Brain microvascular endothelial cell (primary cell): ENCODE data around the gene NSFL1C.

ENCODE experiments used
- DNase-seq: peaks from one replicate; pipeline ENCODE4 v3.0.0-alpha.2; 2020
- H3K27ac ChIP-seq: fragments of 250-450 bp; sonication (Bioruptor Pico); 2 replicates; pipeline ENCODE4 v1.5.1; 2020; ENCODE audit warnings: mild to moderate bottlenecking, moderate library complexity
- H3K27me3 ChIP-seq: fragments of 250-450 bp; sonication (Bioruptor Pico); replicated peaks from 2 replicates; pipeline ENCODE4 v1.5.1; 2020; ENCODE audit warnings: mild to moderate bottlenecking
- H3K36me3 ChIP-seq: fragments of 250-450 bp; sonication (Bioruptor Pico); replicated peaks from 2 replicates; pipeline ENCODE4 v1.5.1; 2020; ENCODE audit warnings: mild to moderate bottlenecking
- H3K4me3 ChIP-seq: 2 replicates; pipeline ENCODE4 v1.5.1; 2011; ENCODE audit warnings: low read depth, mild to moderate bottlenecking, control low read depth, low read length, moderate library complexity
- in situ Hi-C: cut with HindIII; loops from 2 replicates; pipeline ENCODE4 v1.10.0; 2017; ENCODE audit warnings: low sequenced_read_pairs, low pct_ligation_motif_present
- TF ChIP-seq, protein P1 (sequence below): IDR thresholded peaks from 2 replicates; pipeline ENCODE4 v1.5.1; 2011; ENCODE audit warnings: low read depth, mild to moderate bottlenecking, moderate library complexity, low read length, control low read depth, inconsistent platforms; ENCODE audit errors: missing control alignments

NSFL1C gene

DNA sequence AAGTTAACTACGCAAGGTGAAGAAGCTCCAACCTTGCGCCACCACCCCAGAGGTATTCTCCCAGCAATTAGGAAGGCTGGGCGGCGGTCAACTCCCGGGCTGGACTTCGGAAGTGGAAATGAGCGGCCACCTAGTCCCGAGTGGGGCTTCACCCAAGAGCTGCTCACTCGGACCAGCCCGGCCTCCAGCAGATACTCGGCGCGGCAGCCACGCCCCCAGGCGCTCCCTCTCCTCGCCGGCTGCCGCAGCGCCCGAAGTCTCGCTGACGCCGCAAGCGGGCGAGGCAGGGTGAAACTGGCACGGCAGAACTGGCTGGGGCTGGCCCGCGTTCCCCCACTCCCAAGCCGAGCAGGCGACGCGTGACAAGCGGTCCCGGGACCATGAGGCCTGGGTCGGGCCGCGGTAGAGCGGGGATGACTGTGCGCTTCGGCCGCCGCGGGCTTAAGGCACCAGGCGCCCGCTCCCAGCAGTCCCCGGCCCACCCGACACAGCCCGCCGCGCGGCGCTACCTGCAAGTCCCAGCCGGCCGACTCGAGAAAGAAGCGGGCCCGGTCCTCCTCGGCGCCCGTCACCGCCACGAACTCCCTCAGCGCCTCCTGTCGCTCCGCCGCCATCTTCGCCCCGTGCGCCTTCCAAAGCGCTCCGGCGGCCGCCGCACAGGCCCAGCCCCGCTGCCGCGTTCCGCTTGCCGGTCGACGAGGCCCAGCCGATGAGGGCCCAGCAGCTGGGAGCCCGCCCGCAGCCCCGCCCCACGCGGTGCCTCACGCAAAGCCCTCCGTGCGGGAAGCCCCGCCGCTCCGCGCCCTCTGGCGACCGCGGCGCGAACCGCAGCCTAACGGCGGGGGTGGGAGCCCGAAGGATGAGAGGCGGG, at the start of gene NSFL1C:
TSS of gene NSFL1C (minus strand) at position 639 of the 871 bp plus-strand sequence. CDS start at position 614, 25 bp downstream.
- in situ Hi-C loops, result no loop called here
- peak within 1 kb of the TSS; percentile 87 for H3K27ac ChIP-seq
- peak; percentile 88 for DNase-seq
- H3K36me3 ChIP-seq, result no peaks in the 10 kb centered on the region
- H3K27me3 ChIP-seq, result no peaks in the 10 kb centered on the region
- TF ChIP-seq, protein P1, sequence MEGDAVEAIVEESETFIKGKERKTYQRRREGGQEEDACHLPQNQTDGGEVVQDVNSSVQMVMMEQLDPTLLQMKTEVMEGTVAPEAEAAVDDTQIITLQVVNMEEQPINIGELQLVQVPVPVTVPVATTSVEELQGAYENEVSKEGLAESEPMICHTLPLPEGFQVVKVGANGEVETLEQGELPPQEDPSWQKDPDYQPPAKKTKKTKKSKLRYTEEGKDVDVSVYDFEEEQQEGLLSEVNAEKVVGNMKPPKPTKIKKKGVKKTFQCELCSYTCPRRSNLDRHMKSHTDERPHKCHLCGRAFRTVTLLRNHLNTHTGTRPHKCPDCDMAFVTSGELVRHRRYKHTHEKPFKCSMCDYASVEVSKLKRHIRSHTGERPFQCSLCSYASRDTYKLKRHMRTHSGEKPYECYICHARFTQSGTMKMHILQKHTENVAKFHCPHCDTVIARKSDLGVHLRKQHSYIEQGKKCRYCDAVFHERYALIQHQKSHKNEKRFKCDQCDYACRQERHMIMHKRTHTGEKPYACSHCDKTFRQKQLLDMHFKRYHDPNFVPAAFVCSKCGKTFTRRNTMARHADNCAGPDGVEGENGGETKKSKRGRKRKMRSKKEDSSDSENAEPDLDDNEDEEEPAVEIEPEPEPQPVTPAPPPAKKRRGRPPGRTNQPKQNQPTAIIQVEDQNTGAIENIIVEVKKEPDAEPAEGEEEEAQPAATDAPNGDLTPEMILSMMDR, result peak; percentile 76
- peak within 1 kb of the TSS; percentile 90 for H3K4me3 ChIP-seq

DNA sequence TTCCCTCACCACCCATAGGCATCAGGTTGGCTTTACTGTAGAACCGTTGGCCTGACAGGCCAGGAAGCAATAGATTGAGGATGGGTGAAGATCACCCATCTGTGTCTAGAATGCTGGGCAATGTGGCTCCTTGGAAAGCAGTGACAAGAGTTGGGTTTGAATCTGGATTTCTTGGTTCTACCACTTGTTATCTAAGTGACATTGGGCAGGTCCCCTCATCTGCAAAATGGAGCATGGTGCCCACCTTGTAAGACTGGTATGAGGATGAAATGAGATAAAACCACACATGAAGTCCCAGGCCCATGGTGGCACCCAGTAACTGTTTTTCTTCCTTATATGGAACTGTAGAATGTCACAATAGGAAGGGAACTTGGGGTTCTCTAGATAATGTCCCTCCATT, 47.2 kb upstream of the NSFL1C start:
- Histone ChIP-seq H3K27ac (no peak overlapping the region), H3K27me3 (peaks cover 4% of the 10 kb centered on the region), H3K4me3 (no peak overlapping the region), H3K36me3 (no peaks in the 10 kb centered on the region)
- DNase-seq, result no peak
- in situ Hi-C loops, result no loop called here
- TF ChIP-seq, protein P1, result no peak

DNA sequence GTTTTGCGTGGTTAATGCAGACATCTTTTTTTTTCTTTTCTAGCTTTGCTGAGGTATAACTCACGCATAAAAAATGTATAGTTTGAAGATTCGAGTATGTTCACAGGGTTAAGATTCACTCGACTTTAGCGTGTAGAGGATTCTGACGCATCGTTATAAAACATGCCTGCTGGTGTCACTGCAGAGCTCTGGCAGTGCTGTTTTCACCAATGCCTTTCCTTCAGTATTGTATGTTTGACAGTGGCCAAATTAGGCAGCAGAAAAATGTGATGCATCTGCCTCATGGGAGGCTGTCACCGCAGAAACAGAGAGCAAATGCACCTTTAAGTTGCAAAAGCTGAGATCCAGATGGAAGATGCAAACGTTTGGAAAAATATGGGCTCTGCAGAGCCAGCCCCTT, 42.6 kb upstream of the NSFL1C start:
- H3K4me3 ChIP-seq, result no peak overlapping the region
- no peak overlapping the region for H3K27ac ChIP-seq
- TF ChIP-seq, protein P1, result peak; percentile 60
- no peaks in the 10 kb centered on the region for H3K36me3 ChIP-seq
- peaks cover 4% of the 10 kb centered on the region for H3K27me3 ChIP-seq
- in situ Hi-C loops, result no loop called here
- DNase-seq, result peak; percentile 47

DNA sequence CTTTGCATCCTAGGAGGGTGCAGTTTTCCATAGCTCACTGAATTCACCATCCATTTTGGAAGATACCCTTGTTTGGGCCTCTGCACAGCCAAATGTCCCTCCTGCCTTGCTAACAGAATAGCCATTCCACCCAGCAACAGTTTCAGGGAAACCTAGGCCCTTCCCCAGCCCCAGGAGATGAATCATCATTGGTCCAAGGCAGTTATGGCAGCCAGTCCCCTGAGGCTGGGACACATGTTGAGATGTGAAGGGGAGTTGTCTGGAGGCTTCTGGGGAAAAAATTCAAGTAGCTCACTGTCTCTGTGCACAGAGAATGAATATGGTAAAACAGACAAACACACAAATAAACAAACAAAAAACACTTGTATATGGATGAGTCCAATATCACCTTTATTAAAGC, 41.9 kb upstream of the NSFL1C start:
- DNase-seq, result no peak
- H3K27me3 ChIP-seq, result peaks cover 4% of the 10 kb centered on the region
- no peak overlapping the region for H3K4me3 ChIP-seq
- no peaks in the 10 kb centered on the region for H3K36me3 ChIP-seq
- in situ Hi-C loops, result no loop called here
- no peak overlapping the region for H3K27ac ChIP-seq
- TF ChIP-seq, protein P1, result no peak

DNA sequence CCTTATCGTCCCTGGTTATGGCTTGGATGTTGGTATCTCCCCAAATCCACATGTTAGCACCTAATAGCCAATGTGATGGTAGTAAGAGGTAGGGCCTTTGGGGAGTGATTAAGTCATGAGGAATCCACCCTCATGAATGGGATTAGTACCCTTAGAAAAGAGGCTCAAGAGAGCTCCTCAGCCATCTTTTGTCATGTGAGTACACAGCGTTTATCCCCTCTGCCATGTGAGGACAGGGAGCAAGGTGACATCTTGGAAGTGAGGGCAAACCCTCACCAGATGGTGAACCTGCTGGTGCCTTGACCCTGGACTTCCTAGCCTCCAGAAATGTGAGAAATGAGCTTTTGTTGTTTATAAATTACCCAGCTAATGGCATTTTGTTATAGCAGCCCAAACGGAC, 40.6 kb upstream of the NSFL1C start:
- Histone ChIP-seq H3K27ac (no peak overlapping the region), H3K4me3 (no peak overlapping the region), H3K27me3 (peaks cover 4% of the 10 kb centered on the region), H3K36me3 (no peaks in the 10 kb centered on the region)
- DNase-seq, result no peak
- in situ Hi-C loops, result no loop called here
- TF ChIP-seq, protein P1, result no peak
